IPS-15b (cell line): ENCODE data around the gene AP2S1.
"Not testable (repeated sequence)": the region's sequence is repeated elsewhere in the genome, so short reads cannot be mapped to it uniquely, and the experiment has no call there.

Source experiments
- H3K27me3 ChIP-seq: one replicate; pipeline ENCODE4 v1.6.1; 2013; ENCODE audit warnings: low read length; ENCODE audit not compliant: control insufficient read depth, insufficient read depth
- H3K36me3 ChIP-seq: one replicate; pipeline ENCODE4 v1.6.1; 2013; ENCODE audit warnings: low read length; ENCODE audit not compliant: control insufficient read depth, insufficient read depth
- H3K4me1 ChIP-seq: one replicate; pipeline ENCODE4 v1.6.1; 2013; ENCODE audit warnings: mild to moderate bottlenecking, low read length; ENCODE audit not compliant: control insufficient read depth, insufficient read depth
- H3K4me3 ChIP-seq: one replicate; pipeline ENCODE4 v1.5.1; 2013; ENCODE audit warnings: low read depth, low read length
- H3K9ac ChIP-seq: one replicate; pipeline ENCODE4 v1.6.1; 2013; ENCODE audit warnings: low read depth, mild to moderate bottlenecking, low read length
- H3K9me3 ChIP-seq: one replicate; pipeline ENCODE4 v1.6.1; 2013; ENCODE audit warnings: mild to moderate bottlenecking, low read length; ENCODE audit not compliant: control insufficient read depth, insufficient read depth

The AP2S1 gene

GRCh38 chr19:46850228-46851203 lies at the start of gene AP2S1:
TSS of gene AP2S1 (minus strand) at chr19:46850846. CDS start at chr19:46850766, 80 bp downstream.
- peak within 1 kb of the TSS; percentile 83 for H3K4me3 ChIP-seq
- no peaks in the 10 kb centered on the region for H3K27me3 ChIP-seq
- no peaks in the 10 kb centered on the region for H3K9me3 ChIP-seq
- no peaks in the 10 kb centered on the region for H3K4me1 ChIP-seq
- peak within 1 kb of the TSS; percentile 1 for H3K9ac ChIP-seq
- H3K36me3 ChIP-seq: peaks cover 5% of the 10 kb centered on the region

GRCh38 chr19:46900341-46900740 lies 49.7 kb upstream of the AP2S1 start:
- no peak overlapping the region for H3K4me3 ChIP-seq
- H3K4me1 ChIP-seq: peaks cover 8% of the 10 kb centered on the region
- no peaks in the 10 kb centered on the region for H3K9me3 ChIP-seq
- H3K27me3 ChIP-seq: no peaks in the 10 kb centered on the region
- H3K9ac ChIP-seq: no peak overlapping the region
- no peaks in the 10 kb centered on the region for H3K36me3 ChIP-seq

- peaks cover 4% of the 10 kb centered on the region for H3K4me1 ChIP-seq
- no peak overlapping the region for H3K4me3 ChIP-seq
- no peaks in the 10 kb centered on the region for H3K27me3 ChIP-seq
- H3K9me3 ChIP-seq: no peaks in the 10 kb centered on the region
- no peaks in the 10 kb centered on the region for H3K36me3 ChIP-seq
- H3K9ac ChIP-seq: no peak overlapping the region
Measured at GRCh38 chr19:46898731-46899130, 48.1 kb upstream of the AP2S1 start.

- Histone ChIP-seq H3K4me1 (peaks cover 4% of the 10 kb centered on the region), H3K9ac (no peak overlapping the region)
Measured at GRCh38 chr19:46896076-46896794, 45.6 kb upstream of the AP2S1 start.

GRCh38 chr19:46892252-46893179 lies 41.9 kb upstream of the AP2S1 start:
- no peaks in the 10 kb centered on the region for H3K27me3 ChIP-seq
- H3K4me1 ChIP-seq: peaks cover 4% of the 10 kb centered on the region
- H3K9me3 ChIP-seq: no peaks in the 10 kb centered on the region
- H3K9ac ChIP-seq: no peak overlapping the region
- H3K4me3 ChIP-seq: no peak overlapping the region
- H3K36me3 ChIP-seq: no peaks in the 10 kb centered on the region

More at GRCh38 chr19:46896076-46896794, 45.6 kb upstream of the AP2S1 start:
- no peaks in the 10 kb centered on the region for H3K27me3 ChIP-seq
- no peaks in the 10 kb centered on the region for H3K36me3 ChIP-seq
- no peaks in the 10 kb centered on the region for H3K9me3 ChIP-seq
- H3K4me3 ChIP-seq: no peak overlapping the region

- Histone ChIP-seq H3K9me3 (no peaks in the 10 kb centered on the region), H3K9ac (no peak overlapping the region), H3K27me3 (no peaks in the 10 kb centered on the region), H3K4me1 (peaks cover 4% of the 10 kb centered on the region), H3K4me3 (no peak overlapping the region), H3K36me3 (no peaks in the 10 kb centered on the region)
Measured at GRCh38 chr19:46890423-46891170, 40.0 kb upstream of the AP2S1 start.

GRCh38 chr19:46887240-46887782 lies 36.7 kb upstream of the AP2S1 start:
- Histone ChIP-seq H3K27me3 (no peaks in the 10 kb centered on the region), H3K9me3 (no peaks in the 10 kb centered on the region), H3K4me3 (no peak overlapping the region), H3K36me3 (no peaks in the 10 kb centered on the region), H3K4me1 (no peaks in the 10 kb centered on the region), H3K9ac (no peak overlapping the region)

GRCh38 chr19:46886546-46887239 lies 36.0 kb upstream of the AP2S1 start:
- no peak overlapping the region for H3K9ac ChIP-seq
- H3K36me3 ChIP-seq: no peaks in the 10 kb centered on the region
- H3K27me3 ChIP-seq: no peaks in the 10 kb centered on the region
- no peak overlapping the region for H3K4me3 ChIP-seq
- no peaks in the 10 kb centered on the region for H3K4me1 ChIP-seq
- no peaks in the 10 kb centered on the region for H3K9me3 ChIP-seq

- Histone ChIP-seq H3K4me3 (no peak overlapping the region), H3K4me1 (no peaks in the 10 kb centered on the region), H3K27me3 (no peaks in the 10 kb centered on the region)
Measured at GRCh38 chr19:46885411-46885810, 34.8 kb upstream of the AP2S1 start.

GRCh38 chr19:46882751-46883150 lies 32.1 kb upstream of the AP2S1 start:
- H3K9ac ChIP-seq, H3K36me3 ChIP-seq, H3K27me3 ChIP-seq, H3K9me3 ChIP-seq, H3K4me1 ChIP-seq, H3K4me3 ChIP-seq: not testable (repeated sequence)

More at GRCh38 chr19:46885411-46885810, 34.8 kb upstream of the AP2S1 start:
- no peak overlapping the region for H3K9ac ChIP-seq
- no peaks in the 10 kb centered on the region for H3K9me3 ChIP-seq
- H3K36me3 ChIP-seq: no peaks in the 10 kb centered on the region
